ENCODE measurements around the gene LAMA3.

Gene LAMA3

GRCh38 chr18:23943903-23944624 is 254.8 kb downstream of the LAMA3 start:
- peak; percentile 42 for DNase-seq

GRCh38 chr18:23945416-23946079 is 256.3 kb downstream of the LAMA3 start:
- DNase-seq: no peak

- DNase-seq: no peak
Observed at GRCh38 chr18:23949863-23950262, 260.6 kb downstream of the LAMA3 start.

GRCh38 chr18:23950644-23951043 is 261.4 kb downstream of the LAMA3 start:
- DNase-seq: no peak

GRCh38 chr18:23951206-23951605 is 262.0 kb downstream of the LAMA3 start:
- no peak for DNase-seq

GRCh38 chr18:23953984-23954383 is 264.7 kb downstream of the LAMA3 start:
- DNase-seq: no peak

- no peak for DNase-seq
Observed at GRCh38 chr18:23956483-23956882, 267.2 kb downstream of the LAMA3 start.

- no peak for DNase-seq
Observed at GRCh38 chr18:23958036-23958435, 268.8 kb downstream of the LAMA3 start.

GRCh38 chr18:23963443-23964165 is 274.4 kb downstream of the LAMA3 start:
- no peak for DNase-seq

GRCh38 chr18:23964282-23965238 is 275.3 kb downstream of the LAMA3 start:
- no peak for DNase-seq

- DNase-seq: no peak
Observed at GRCh38 chr18:23966909-23967308, 277.7 kb downstream of the LAMA3 start.

- no peak for DNase-seq
Observed at GRCh38 chr18:23967321-23968089, 278.3 kb downstream of the LAMA3 start.

- DNase-seq: no peak
Observed at GRCh38 chr18:23968638-23969604, 279.7 kb downstream of the LAMA3 start.

GRCh38 chr18:23969664-23970063 is 280.4 kb downstream of the LAMA3 start:
- no peak for DNase-seq

GRCh38 chr18:23970161-23971096 is 281.2 kb downstream of the LAMA3 start:
- no peak for DNase-seq

GRCh38 chr18:23971097-23971440 is 281.8 kb downstream of the LAMA3 start:
- no peak for DNase-seq

GRCh38 chr18:23971666-23972230 is 282.5 kb downstream of the LAMA3 start:
- DNase-seq: no peak

GRCh38 chr18:23972453-23972852 is 283.2 kb downstream of the LAMA3 start:
- no peak for DNase-seq

GRCh38 chr18:23977103-23977502 is 287.9 kb downstream of the LAMA3 start:
- no peak for DNase-seq
